Astrocyte (in vitro differentiated cells and primary cell): ENCODE data around the gene XKR8. TPM values are rescaled to one million over a fixed set of nuclear protein-coding genes. Genes with fewer than 3 reads are reported as not detected.
A peak's percentile ranks its signal among the peaks of the same experiment; 100 is the strongest.

Source experiments
- DNase-seq: peaks from one replicate; pipeline ENCODE4 v3.0.0-alpha.2; 2010; ENCODE audit warnings: low read depth
- FAIRE-seq: peaks from 2 replicates; lab custom pipeline; 2011; peaks lifted over from hg19 to GRCh38; lab: Jason Lieb, UNC
- H2AFZ ChIP-seq: 2 replicates; pipeline ENCODE4 v1.6.0; 2012; ENCODE audit warnings: low read depth, low read length, inconsistent platforms
- H3K27ac ChIP-seq: 2 replicates; pipeline ENCODE4 v1.5.1; 2011; ENCODE audit warnings: low read depth, low read length, inconsistent platforms
- H3K27me3 ChIP-seq: 2 replicates; pipeline ENCODE4 v1.6.0; 2011; ENCODE audit warnings: low read length, inconsistent platforms; ENCODE audit not compliant: insufficient read depth
- H3K36me3 ChIP-seq: 2 replicates; pipeline ENCODE4 v1.5.1; 2011; ENCODE audit warnings: low read length, inconsistent platforms; ENCODE audit not compliant: insufficient read depth
- H3K4me1 ChIP-seq: 2 replicates; pipeline ENCODE4 v1.5.1; 2011; ENCODE audit warnings: low read length, inconsistent platforms; ENCODE audit not compliant: insufficient read depth
- H3K4me2 ChIP-seq: 2 replicates; pipeline ENCODE4 v1.6.0; 2012; ENCODE audit warnings: low read length, inconsistent platforms
- H3K4me3 ChIP-seq: 2 replicates; pipeline ENCODE4 v1.5.1; 2011; ENCODE audit warnings: low read depth, mild to moderate bottlenecking, low read length, inconsistent platforms; ENCODE audit not compliant: insufficient read depth
- H3K79me2 ChIP-seq: 2 replicates; pipeline ENCODE4 v1.6.0; 2012; ENCODE audit warnings: mild to moderate bottlenecking, low read length, inconsistent platforms; ENCODE audit not compliant: insufficient read depth
- H3K9ac ChIP-seq: 2 replicates; pipeline ENCODE4 v1.6.0; 2012; ENCODE audit warnings: mild to moderate bottlenecking, low read length, inconsistent platforms
- H3K9me3 ChIP-seq: 2 replicates; pipeline ENCODE4 v1.5.1; 2012; ENCODE audit warnings: low read depth, mild to moderate bottlenecking, low read length, inconsistent platforms; ENCODE audit not compliant: insufficient read depth
- H4K20me1 ChIP-seq: 2 replicates; pipeline ENCODE4 v1.6.0; 2012; ENCODE audit warnings: low read length, inconsistent platforms; ENCODE audit not compliant: insufficient read depth
- H3K27ac Mint-ChIP-seq: one replicate; pipeline ENCODE4 v1.8.0; 2021; ENCODE audit warnings: mild to moderate bottlenecking, mixed read lengths; ENCODE audit not compliant: unreplicated experiment
- H3K27me3 Mint-ChIP-seq: one replicate; pipeline ENCODE4 v1.8.0; 2021; ENCODE audit warnings: low read depth, mixed read lengths; ENCODE audit not compliant: unreplicated experiment
- H3K36me3 Mint-ChIP-seq: one replicate; pipeline ENCODE4 v1.8.0; 2021; ENCODE audit warnings: low read depth, mixed read lengths; ENCODE audit not compliant: unreplicated experiment
- H3K4me1 Mint-ChIP-seq: one replicate; pipeline ENCODE4 v1.8.0; 2021; ENCODE audit warnings: low read depth, mixed read lengths; ENCODE audit not compliant: unreplicated experiment
- H3K4me3 Mint-ChIP-seq: one replicate; pipeline ENCODE4 v1.8.0; 2021; ENCODE audit warnings: mild to moderate bottlenecking, moderate library complexity, mixed read lengths; ENCODE audit not compliant: unreplicated experiment
- H3K9me3 Mint-ChIP-seq: one replicate; pipeline ENCODE4 v1.8.0; 2021; ENCODE audit warnings: mild to moderate bottlenecking, mixed read lengths; ENCODE audit not compliant: unreplicated experiment
- EZH2 ChIP-seq: IDR thresholded peaks from 2 replicates; pipeline ENCODE4 v1.6.1; 2012; ENCODE audit warnings: mild to moderate bottlenecking, low read length, inconsistent platforms; ENCODE audit not compliant: insufficient read depth
- total RNA-seq: library from RNA; stranded (reverse); gene quantifications from 2 replicates; pipeline ENCODE4 v1.2.1, GENCODE V29; 2021
- TF ChIP-seq, protein P1 (sequence below): IDR thresholded peaks from 2 replicates; pipeline ENCODE4 v1.5.1; 2011; ENCODE audit warnings: low read depth, mild to moderate bottlenecking, inconsistent platforms, low read length, moderate library complexity; ENCODE audit not compliant: insufficient read depth

The XKR8 gene
- total RNA-seq, 1 donor from 2014 or later, result 11.3 TPM

- peak overlapping the region; percentile 97 for H2AFZ ChIP-seq
- FAIRE-seq, result no peak
- H3K4me3 Mint-ChIP-seq, result peak overlapping the region; percentile 99
- H3K4me3 ChIP-seq, result peak overlapping the region; percentile 76
- H3K79me2 ChIP-seq, result peaks cover 15% of the 10 kb centered on the region
- TF ChIP-seq EZH2, result no peak
- TF ChIP-seq, protein P1, sequence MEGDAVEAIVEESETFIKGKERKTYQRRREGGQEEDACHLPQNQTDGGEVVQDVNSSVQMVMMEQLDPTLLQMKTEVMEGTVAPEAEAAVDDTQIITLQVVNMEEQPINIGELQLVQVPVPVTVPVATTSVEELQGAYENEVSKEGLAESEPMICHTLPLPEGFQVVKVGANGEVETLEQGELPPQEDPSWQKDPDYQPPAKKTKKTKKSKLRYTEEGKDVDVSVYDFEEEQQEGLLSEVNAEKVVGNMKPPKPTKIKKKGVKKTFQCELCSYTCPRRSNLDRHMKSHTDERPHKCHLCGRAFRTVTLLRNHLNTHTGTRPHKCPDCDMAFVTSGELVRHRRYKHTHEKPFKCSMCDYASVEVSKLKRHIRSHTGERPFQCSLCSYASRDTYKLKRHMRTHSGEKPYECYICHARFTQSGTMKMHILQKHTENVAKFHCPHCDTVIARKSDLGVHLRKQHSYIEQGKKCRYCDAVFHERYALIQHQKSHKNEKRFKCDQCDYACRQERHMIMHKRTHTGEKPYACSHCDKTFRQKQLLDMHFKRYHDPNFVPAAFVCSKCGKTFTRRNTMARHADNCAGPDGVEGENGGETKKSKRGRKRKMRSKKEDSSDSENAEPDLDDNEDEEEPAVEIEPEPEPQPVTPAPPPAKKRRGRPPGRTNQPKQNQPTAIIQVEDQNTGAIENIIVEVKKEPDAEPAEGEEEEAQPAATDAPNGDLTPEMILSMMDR, result no peak
- H3K9me3 ChIP-seq, result peaks cover 5% of the 10 kb centered on the region
- peaks cover 4% of the 10 kb centered on the region for H3K36me3 ChIP-seq
- peaks cover 5% of the 10 kb centered on the region for H3K27me3 Mint-ChIP-seq
- no peaks in the 10 kb centered on the region for H3K27me3 ChIP-seq
- peaks cover 2% of the 10 kb centered on the region for H3K9me3 Mint-ChIP-seq
- no peaks in the 10 kb centered on the region for H4K20me1 ChIP-seq
- H3K4me2 ChIP-seq, result peak overlapping the region; percentile 88
- H3K36me3 Mint-ChIP-seq, result no peaks in the 10 kb centered on the region
- no peak overlapping the region for H3K9ac ChIP-seq
- DNase-seq, result no peak
- no peaks in the 10 kb centered on the region for H3K4me1 ChIP-seq
- H3K27ac Mint-ChIP-seq, result peak overlapping the region; percentile 22
- peak overlapping the region; percentile 10 for H3K27ac ChIP-seq
- H3K4me1 Mint-ChIP-seq, result no peaks in the 10 kb centered on the region
Observed at GRCh38 chr1:27915082-27915575, 44.6 kb upstream of the XKR8 start.

DNA sequence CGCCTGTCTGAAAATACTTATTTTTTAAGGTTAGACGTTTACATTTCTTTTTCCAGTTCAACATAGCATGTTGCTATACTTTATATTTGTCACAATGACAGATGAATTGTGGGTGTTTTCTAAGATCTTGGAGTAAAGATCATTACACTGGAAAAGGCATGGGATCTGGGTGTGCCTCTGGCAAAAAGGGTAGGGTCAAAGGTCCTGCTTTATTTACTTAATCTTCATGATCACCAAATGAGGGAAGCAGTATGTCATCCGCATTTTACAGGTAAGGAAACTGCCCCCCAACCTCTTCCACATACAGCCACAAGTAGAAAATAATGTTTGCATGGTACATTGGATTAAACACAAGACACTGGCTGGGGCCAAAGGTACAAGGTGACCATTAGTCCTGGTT is 37.5 kb upstream of the XKR8 start:
- Histone ChIP-seq H2AFZ (no peak overlapping the region), H3K4me2 (no peak overlapping the region), H3K4me1 (no peaks in the 10 kb centered on the region), H4K20me1 (no peaks in the 10 kb centered on the region), H3K27me3 (peaks cover 2% of the 10 kb centered on the region), H3K79me2 (no peaks in the 10 kb centered on the region), H3K9me3 (no peaks in the 10 kb centered on the region), H3K4me3 (no peak overlapping the region), H3K27ac (no peak overlapping the region), H3K9ac (no peak overlapping the region), H3K36me3 (no peaks in the 10 kb centered on the region)
- no peak for TF ChIP-seq EZH2
- TF ChIP-seq, protein P1, result no peak
- DNase-seq, result no peak
- Mint-ChIP-seq H3K36me3 (no peaks in the 10 kb centered on the region), H3K27ac (no peak overlapping the region), H3K9me3 (no peaks in the 10 kb centered on the region), H3K27me3 (peaks cover 8% of the 10 kb centered on the region), H3K4me1 (no peaks in the 10 kb centered on the region), H3K4me3 (no peak overlapping the region)
- no peak for FAIRE-seq

- FAIRE-seq (no peak), DNase-seq (peak; percentile 15)
- no peak for TF ChIP-seq EZH2
- TF ChIP-seq, protein P1, result no peak
- Histone ChIP-seq H3K9ac (no peak overlapping the region), H3K79me2 (no peaks in the 10 kb centered on the region), H2AFZ (no peak overlapping the region), H3K27me3 (peaks cover 2% of the 10 kb centered on the region), H3K27ac (no peak overlapping the region), H3K36me3 (no peaks in the 10 kb centered on the region), H3K9me3 (no peaks in the 10 kb centered on the region), H3K4me3 (no peak overlapping the region), H3K4me2 (no peak overlapping the region), H3K4me1 (no peaks in the 10 kb centered on the region), H4K20me1 (no peaks in the 10 kb centered on the region)
- H3K27me3 Mint-ChIP-seq, result peaks cover 4% of the 10 kb centered on the region
- no peak overlapping the region for H3K27ac Mint-ChIP-seq
- no peaks in the 10 kb centered on the region for H3K36me3 Mint-ChIP-seq
- no peaks in the 10 kb centered on the region for H3K9me3 Mint-ChIP-seq
- peaks cover 7% of the 10 kb centered on the region for H3K4me1 Mint-ChIP-seq
- no peak overlapping the region for H3K4me3 Mint-ChIP-seq
Observed at GRCh38 chr1:27928216-27928954, 31.4 kb upstream of the XKR8 start.
